ENCODE data around the gene SLC9A9. TPM values are rescaled to one million over a fixed set of nuclear protein-coding genes. Genes with fewer than 3 reads are reported as not detected.

Gene SLC9A9
- total and polyA plus RNA-seq, 10 of the 15 experiments (the other 5 are each of a cell fraction or from before 2014, with no cell fraction given), result 3.5 to 14.2 (median 9.3) TPM

GRCh38 chr3:143596957-143597642 lies 251.2 kb downstream of the SLC9A9 start:
- no peak overlapping the region for H3K9ac ChIP-seq (ENCODE audit: control insufficient read depth, insufficient read depth, low read length)
- in situ Hi-C loops (cut with MboI), result no loop called here
- SMC1A ChIA-PET (ENCODE audit: uncharacterized antibody, unreplicated experiment), result interaction anchor here (1.6 kb wide), 1 partner anchor 8 kb away, joined by 4 read pairs; no protein-coding TSS in a partner anchor
- H3K27ac ChIP-seq (ENCODE audit: control insufficient read depth, insufficient read depth), result no peak overlapping the region
- WGBS (ENCODE audit: insufficient coverage, insufficient replicate concordance, low lambda C conversion rate, missing lambda C conversion rate), result 94% methylated on average over 18 of the region's 18 CpGs
- intact Hi-C loops (cut with micrococcal nuclease; ENCODE audit: unreplicated experiment), result no loop called here
- CTCF ChIA-PET, result interaction anchor here (0.6 kb wide), 1 partner anchor 45 kb away, joined by 3 read pairs; no protein-coding TSS in a partner anchor
- no peaks in the 10 kb centered on the region for H4K20me1 ChIP-seq (ENCODE audit: control insufficient read depth, insufficient read depth)
- RAD21 ChIA-PET (ENCODE audit: unreplicated experiment), result no interaction called here
- H3K4me3 ChIP-seq, result no peak overlapping the region
- H2AFZ ChIP-seq (ENCODE audit: control insufficient read depth, low read depth, low read length), result no peak overlapping the region
- H3K36me3 ChIP-seq (ENCODE audit: control insufficient read depth in 2 of 2, insufficient read depth in 2 of 2, low read length in 1 of 2), result no peaks in the 10 kb centered on the region
- no peaks in the 10 kb centered on the region for H3K79me2 ChIP-seq (ENCODE audit: control insufficient read depth, insufficient read depth, low read length)
- H3K27me3 ChIP-seq (replicated peaks in 1 of 2; ENCODE audit: control insufficient read depth in 2 of 2, insufficient read depth in 2 of 2, low read length in 1 of 2), result no peaks in the 10 kb centered on the region
- no TSS peak for BruUV-seq (replicated peaks)
- TF ChIP-seq WRNIP1 (IDR thresholded peaks at IDR 0.05; ENCODE audit: borderline replicate concordance, low read depth, low read length), result no peak
- TF ChIP-seq ELK1 (IDR thresholded peaks at IDR 0.05; ENCODE audit: low read depth, low read length), result no peak
- no peak for TF ChIP-seq CHD2 (IDR thresholded peaks at IDR 0.05; ENCODE audit: borderline replicate concordance, low read depth, low read length)
- TF ChIP-seq MXI1 (IDR thresholded peaks at IDR 0.05; ENCODE audit: low read depth, low read length), result no peak
- TF ChIP-seq KAT2A (conservative IDR thresholded peaks at IDR 0.05; ENCODE audit: control insufficient read depth, low read depth, low read length), result no peak
- TF ChIP-seq MYB (IDR thresholded peaks at IDR 0.05; ENCODE audit: borderline replicate concordance, low read depth, low read length), result no peak
- TF ChIP-seq JUNB (IDR thresholded peaks at IDR 0.05), result no peak
- TF ChIP-seq HDGF (IDR thresholded peaks at IDR 0.05), result no peak
- TF ChIP-seq CEBPB (IDR thresholded peaks at IDR 0.05; ENCODE audit: borderline replicate concordance in 1 of 2, low read depth in 2 of 2, low read length in 2 of 2), result no peak
- TF ChIP-seq NFXL1 (IDR thresholded peaks at IDR 0.05; ENCODE audit: borderline replicate concordance), result no peak
- no peak for TF ChIP-seq IRF4 (IDR thresholded peaks at IDR 0.05; ENCODE audit: low read depth, low read length)
- no peak for TF ChIP-seq FOS (IDR thresholded peaks at IDR 0.05; ENCODE audit: borderline replicate concordance, extremely low read depth, insufficient read length)
- TF ChIP-seq ATF3 (IDR thresholded peaks at IDR 0.05; ENCODE audit: borderline replicate concordance, extremely low read depth, low read depth, low read length), result no peak
- TF ChIP-seq POLR2AphosphoS5 (IDR thresholded peaks at IDR 0.05; ENCODE audit: low read length), result no peak
- FAIRE-seq (no peak), DNase-seq (ENCODE audit: low read depth, low spot score) (no peak), ATAC-seq (no peak)
- H3K4me1 ChIP-seq (ENCODE audit: control insufficient read depth, insufficient read depth, low read length), result peaks cover 7% of the 10 kb centered on the region; the same call in 1 of the 2 replicates
- no peaks in the 10 kb centered on the region for H3K9me3 ChIP-seq (replicated peaks; ENCODE audit: control insufficient read depth, insufficient read depth, low read length)
- H3K4me2 ChIP-seq (ENCODE audit: control insufficient read depth, insufficient read depth), result no peak overlapping the region
- POLR2A ChIA-PET, result no interaction called here
